IMR-90 (cell line): ENCODE results near the gene SEMA3C. TPM values are rescaled to one million over a fixed set of nuclear protein-coding genes. Genes with fewer than 3 reads are reported as not detected.

Experiments used
- ATAC-seq: fragments of 200-7000 bp; cut with Tn5 transposase; 2 replicates; pipeline ENCODE4 v1.9.1; 2020; ENCODE audit warnings: low read depth, mild to moderate bottlenecking, moderate library complexity
- BruUV-seq: library from RNA; stranded (reverse); fragments of 400-500 nt; replicated peaks from 2 replicates; lab custom pipeline; 2021; lab: Mats Ljungman, UMichigan
- CTCF ChIA-PET: fragments of 300-600 bp; formaldehyde crosslinking; extraction: SDS; loops from one replicate; lab custom pipeline; 2021; ENCODE audit warnings: antibody characterized with exemption; lab: Yijun Ruan, JAX
- POLR2A ChIA-PET: fragments of 300-600 bp; sonication (Branson Sonifier 250); formaldehyde crosslinking; loops from one replicate; lab custom pipeline; 2022; ENCODE audit warnings: antibody characterized with exemption; ENCODE audit not compliant: unreplicated experiment; lab: Charles Lee
- DNase-seq: peaks from one replicate; pipeline ENCODE4 v3.0.0; 2013
- H2AFZ ChIP-seq: replicated peaks from 2 replicates; pipeline ENCODE3; 2013; ENCODE audit warnings: low read length, mild to moderate bottlenecking; ENCODE audit not compliant: poor library complexity
- H2AK5ac ChIP-seq: 2 replicates; pipeline ENCODE4 v1.6.1; 2013; ENCODE audit warnings: low read depth, low read length, inconsistent platforms
- H2AK9ac ChIP-seq: replicated peaks from 2 replicates; pipeline ENCODE3; 2013; ENCODE audit warnings: mild to moderate bottlenecking, low read depth, low read length, moderate library complexity; ENCODE audit not compliant: poor library complexity
- H2BK120ac ChIP-seq: 2 replicates; pipeline ENCODE4 v1.6.1; 2013; ENCODE audit warnings: low read depth, low read length, inconsistent platforms
- H2BK15ac ChIP-seq: 3 replicates; pipeline ENCODE4 v1.6.1; 2013; ENCODE audit warnings: low read depth, low read length, inconsistent platforms
- H2BK20ac ChIP-seq: 2 replicates; pipeline ENCODE4 v1.6.1; 2013; ENCODE audit warnings: low read depth, mild to moderate bottlenecking, inconsistent platforms, low read length, moderate library complexity
- H2BK5ac ChIP-seq: 2 replicates; pipeline ENCODE4 v1.6.1; 2013; ENCODE audit warnings: mild to moderate bottlenecking, low read depth, low read length, inconsistent platforms; ENCODE audit not compliant: poor library complexity, severe bottlenecking
- H3K14ac ChIP-seq: replicated peaks from 2 replicates; pipeline ENCODE4 v1.6.1; 2013; ENCODE audit warnings: low read depth, low read length, inconsistent platforms
- H3K18ac ChIP-seq: 2 replicates; pipeline ENCODE4 v1.6.1; 2013; ENCODE audit warnings: low read depth, low read length, control low read depth
- H3K23ac ChIP-seq: 2 replicates; pipeline ENCODE4 v1.6.1; 2013; ENCODE audit warnings: low read depth, low read length, inconsistent platforms
- H3K27ac ChIP-seq: 2 replicates; pipeline ENCODE4 v1.5.1; 2013; ENCODE audit warnings: mild to moderate bottlenecking, control low read depth, low read length; ENCODE audit not compliant: insufficient read depth
- H3K27me3 ChIP-seq: 2 replicates; pipeline ENCODE4 v1.6.1; 2013; ENCODE audit warnings: low read length; ENCODE audit not compliant: control insufficient read depth, insufficient read depth
- H3K36me3 ChIP-seq: 2 replicates; pipeline ENCODE4 v1.6.1; 2013; ENCODE audit warnings: low read length, mixed read lengths; ENCODE audit not compliant: control insufficient read depth, insufficient read depth
- H3K4ac ChIP-seq: 2 replicates; pipeline ENCODE4 v1.6.1; 2013; ENCODE audit warnings: low read depth, low read length, inconsistent platforms
- H3K4me1 ChIP-seq: 2 replicates; pipeline ENCODE4 v1.6.1; 2013; ENCODE audit warnings: low read length, mixed read lengths; ENCODE audit not compliant: control insufficient read depth, insufficient read depth
- H3K4me2 ChIP-seq: 2 replicates; pipeline ENCODE4 v1.6.1; 2013; ENCODE audit warnings: low read depth, mild to moderate bottlenecking, control low read depth, low read length, moderate library complexity
- H3K4me3 ChIP-seq: 2 replicates; pipeline ENCODE4 v1.5.1; 2013; ENCODE audit warnings: low read depth, mild to moderate bottlenecking, control low read depth, low read length, moderate library complexity; ENCODE audit not compliant: insufficient read depth
- H3K56ac ChIP-seq: 2 replicates; pipeline ENCODE4 v1.6.1; 2013; ENCODE audit warnings: low read length, inconsistent platforms; ENCODE audit not compliant: insufficient read depth; ENCODE audit errors: extremely low read depth
- H3K79me1 ChIP-seq, 2 experiments: 2 replicates each; pipeline ENCODE4 v1.6.1; 2013; ENCODE audit warnings: low read length in 2 of 2, inconsistent platforms in 1 of 2, low read depth in 1 of 2
- H3K9ac ChIP-seq: 2 replicates; pipeline ENCODE4 v1.6.1; 2013; ENCODE audit warnings: low read depth, low read length, control low read depth
- H3K9me1 ChIP-seq: 2 replicates; pipeline ENCODE4 v1.6.1; 2013; ENCODE audit warnings: low read length, inconsistent platforms; ENCODE audit not compliant: insufficient read depth
- H3K9me3 ChIP-seq: 2 replicates; pipeline ENCODE4 v1.6.1; 2013; ENCODE audit warnings: low read length; ENCODE audit not compliant: control insufficient read depth, insufficient read depth
- H4K20me1 ChIP-seq: 2 replicates; pipeline ENCODE4 v1.6.1; 2013; ENCODE audit warnings: low read length, inconsistent platforms; ENCODE audit not compliant: insufficient read depth
- H4K5ac ChIP-seq: 2 replicates; pipeline ENCODE4 v1.6.1; 2013; ENCODE audit warnings: mild to moderate bottlenecking, low read depth, low read length, control low read depth
- H4K8ac ChIP-seq, 2 experiments: 2 replicates each; pipeline ENCODE4 v1.6.1; 2013; ENCODE audit warnings: low read depth in 2 of 2, low read length in 2 of 2, control low read depth in 1 of 2, inconsistent platforms in 1 of 2
- H4K91ac ChIP-seq: 2 replicates; pipeline ENCODE4 v1.6.1; 2013; ENCODE audit warnings: low read depth, low read length, inconsistent platforms; ENCODE audit not compliant: insufficient read depth
- MAFK ChIP-seq: IDR thresholded peaks from 2 replicates; pipeline ENCODE4 v1.6.1; 2012; ENCODE audit warnings: low read depth, low read length, improper control_type of control experiment
- dilution Hi-C: fragments of 300-500 bp; cut with HindIII; formaldehyde crosslinking; loops from one replicate; pipeline ENCODE4 v1.14.3; 2018; ENCODE audit warnings: low sequenced_read_pairs; ENCODE audit not compliant: unreplicated experiment
- in situ Hi-C: fragments of 300-500 bp; cut with MboI; formaldehyde crosslinking; loops from 3 replicates; pipeline ENCODE4 v1.14.3; 2019; ENCODE audit warnings: low sequenced_read_pairs, inconsistent platforms, mixed read lengths
- intact Hi-C: fragments of 100-400 bp; cut with micrococcal nuclease; formaldehyde crosslinking; loops from 2 replicates; pipeline ENCODE4 v1.10.0; 2022
- polyA plus RNA-seq, 3 experiments: library from polyadenylated mRNA; depleted of rRNA; stranded (reverse); fragments of >200 nt; gene quantifications; 2 replicates each; pipeline ENCODE4 v1.2.3, GENCODE V29; 2012; ENCODE audit warnings: low replicate concordance in 1 of 3
- total RNA-seq: library from RNA; depleted of rRNA; stranded (reverse); fragments of >200 nt; gene quantifications from 2 replicates; pipeline ENCODE4 v1.2.3, GENCODE V29; 2012

Gene SEMA3C
- total and polyA plus RNA-seq, 2 of the 4 experiments (the other 2 are of a cell fraction): 21.2 to 97.1 TPM

- H4K8ac ChIP-seq: no peak overlapping the region
- no peak overlapping the region for H3K23ac ChIP-seq
- no peak overlapping the region for H3K27ac ChIP-seq
- no peak for ATAC-seq
- H3K9me3 ChIP-seq: no peaks in the 10 kb centered on the region
- no peak overlapping the region for H2BK120ac ChIP-seq
- H3K18ac ChIP-seq: no peak overlapping the region
- no peak overlapping the region for H2BK20ac ChIP-seq
- no peak overlapping the region for H3K9ac ChIP-seq
- H3K14ac ChIP-seq: no peak overlapping the region
- intact Hi-C loops (loop anchor here (5.0 kb wide), 1 partner anchor 132 kb away; the partner anchor contains the start of gene SEMA3C), dilution Hi-C loops (no loop called here), in situ Hi-C loops (no loop called here)
- ChIA-PET POLR2A (no interaction called here), CTCF (no interaction called here)
- no peak overlapping the region for H3K4me3 ChIP-seq
- no peak overlapping the region for H2BK5ac ChIP-seq
- no peak overlapping the region for H3K56ac ChIP-seq
- H2BK15ac ChIP-seq: no peak overlapping the region
- H3K36me3 ChIP-seq: no peaks in the 10 kb centered on the region
- no peak overlapping the region for H3K4ac ChIP-seq
- no peak overlapping the region for H2AK5ac ChIP-seq
- no peaks in the 10 kb centered on the region for H3K79me1 ChIP-seq
- H3K9me1 ChIP-seq: no peaks in the 10 kb centered on the region; the same call in 1 of the 2 replicates
- H4K91ac ChIP-seq: no peak overlapping the region
- no peak for DNase-seq
- no peaks in the 10 kb centered on the region for H3K27me3 ChIP-seq
- H2AFZ ChIP-seq: no peak overlapping the region
- no TSS peak for BruUV-seq
- H4K5ac ChIP-seq: no peak overlapping the region
- H3K4me2 ChIP-seq: no peak overlapping the region
- H4K20me1 ChIP-seq: no peaks in the 10 kb centered on the region
- H3K4me1 ChIP-seq: peaks cover 4% of the 10 kb centered on the region; the same call in 1 of the 2 replicates
- no peak overlapping the region for H2AK9ac ChIP-seq
- TF ChIP-seq MAFK: no peak
Measured at GRCh38 chr7:80785276-80785675, 133.6 kb downstream of the SEMA3C start.
